Measurements from ENCODE around the gene ACOT6.
A peak's percentile ranks its signal among the peaks of the same experiment; 100 is the strongest.
"Not testable (repeated sequence)": the region's sequence is repeated elsewhere in the genome, so short reads cannot be mapped to it uniquely, and the experiment has no call there.

ACOT6 gene, protein sequence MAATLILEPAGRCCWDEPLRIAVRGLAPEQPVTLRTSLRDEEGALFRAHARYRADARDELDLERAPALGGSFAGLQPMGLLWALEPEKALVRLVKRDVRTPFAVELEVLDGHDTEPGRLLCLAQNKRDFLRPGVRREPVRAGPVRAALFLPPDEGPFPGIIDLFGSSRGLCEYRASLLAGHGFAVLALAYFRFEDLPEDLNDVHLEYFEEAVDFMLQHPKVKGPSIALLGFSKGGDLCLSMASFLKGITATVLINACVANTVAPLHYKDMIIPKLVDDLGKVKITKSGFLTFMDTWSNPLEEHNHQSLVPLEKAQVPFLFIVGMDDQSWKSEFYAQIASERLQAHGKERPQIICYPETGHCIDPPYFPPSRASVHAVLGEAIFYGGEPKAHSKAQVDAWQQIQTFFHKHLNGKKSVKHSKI

DNA sequence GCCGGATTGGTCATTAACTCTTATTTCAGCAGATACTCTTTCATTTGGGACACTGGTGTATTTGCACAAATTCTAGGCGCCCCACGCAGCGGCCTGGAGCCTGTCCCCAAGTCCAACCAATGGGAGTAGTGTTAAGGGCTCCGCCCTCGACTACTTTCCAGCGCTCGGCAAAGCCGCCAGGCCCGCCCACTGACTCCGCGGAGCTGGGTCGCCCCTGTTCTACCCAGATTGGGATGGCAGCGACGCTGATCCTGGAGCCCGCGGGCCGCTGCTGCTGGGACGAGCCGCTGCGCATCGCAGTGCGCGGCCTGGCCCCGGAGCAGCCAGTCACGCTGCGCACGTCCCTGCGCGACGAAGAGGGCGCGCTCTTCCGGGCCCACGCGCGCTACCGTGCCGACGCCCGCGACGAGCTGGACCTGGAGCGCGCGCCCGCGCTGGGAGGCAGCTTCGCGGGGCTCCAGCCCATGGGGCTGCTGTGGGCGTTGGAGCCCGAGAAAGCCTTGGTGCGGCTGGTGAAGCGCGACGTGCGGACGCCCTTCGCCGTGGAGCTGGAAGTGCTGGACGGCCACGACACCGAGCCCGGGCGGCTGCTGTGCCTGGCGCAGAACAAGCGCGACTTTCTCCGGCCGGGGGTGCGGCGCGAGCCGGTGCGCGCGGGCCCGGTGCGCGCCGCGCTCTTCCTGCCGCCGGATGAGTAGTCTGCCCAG lies at the start of gene ACOT6:
ACOT6 (plus strand) TSS at position 179 of the 707 bp plus-strand sequence; CDS start at position 234, 55 bp downstream.
- Mint-ChIP-seq H3K27me3 (no peaks in the 10 kb centered on the region), H3K9me3 (no peaks in the 10 kb centered on the region), H3K27ac (ENCODE audit: low read depth) (peak within 1 kb of the TSS; percentile 87), H3K4me1 (no peaks in the 10 kb centered on the region), H3K4me3 (peak within 1 kb of the TSS; percentile 86), H3K36me3 (ENCODE audit: insufficient read depth) (peaks cover 5% of the 10 kb centered on the region)
- peak; percentile 50 to 56 for DNase-seq (ENCODE audit: low spot score in 2 of 2)
- ATAC-seq (replicated peaks; ENCODE audit: extremely low read depth, poor library complexity, severe bottlenecking) = peak; percentile 94

DNA sequence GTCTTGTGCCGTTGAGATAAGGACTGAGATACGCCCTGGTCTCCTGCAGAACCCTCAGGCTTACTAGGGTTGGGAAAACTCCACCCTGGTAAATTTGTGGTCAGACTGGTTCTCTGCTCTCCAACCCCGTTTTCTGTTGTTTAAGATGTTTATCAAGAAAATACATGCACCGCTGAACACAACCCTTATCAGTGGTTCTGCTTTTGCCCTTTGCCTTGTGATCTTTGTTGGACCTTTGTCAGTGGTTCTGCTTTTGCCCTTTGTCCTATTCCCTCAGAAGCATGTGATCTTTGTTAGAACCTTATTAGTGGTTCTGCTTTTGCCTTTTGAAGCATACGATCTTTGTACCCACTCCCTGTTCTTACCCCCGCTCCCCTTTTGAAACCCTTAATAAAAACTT lies 49.6 kb upstream of the ACOT6 start:
- not testable (repeated sequence) for DNase-seq (ENCODE audit: low spot score in 2 of 2); H3K27me3 Mint-ChIP-seq; ATAC-seq (replicated peaks; ENCODE audit: extremely low read depth, poor library complexity, severe bottlenecking); H3K36me3 Mint-ChIP-seq (ENCODE audit: insufficient read depth); H3K27ac Mint-ChIP-seq (ENCODE audit: low read depth); H3K9me3 Mint-ChIP-seq; H3K4me3 Mint-ChIP-seq
- peaks cover 19% of the 10 kb centered on the region for H3K4me1 Mint-ChIP-seq

DNA sequence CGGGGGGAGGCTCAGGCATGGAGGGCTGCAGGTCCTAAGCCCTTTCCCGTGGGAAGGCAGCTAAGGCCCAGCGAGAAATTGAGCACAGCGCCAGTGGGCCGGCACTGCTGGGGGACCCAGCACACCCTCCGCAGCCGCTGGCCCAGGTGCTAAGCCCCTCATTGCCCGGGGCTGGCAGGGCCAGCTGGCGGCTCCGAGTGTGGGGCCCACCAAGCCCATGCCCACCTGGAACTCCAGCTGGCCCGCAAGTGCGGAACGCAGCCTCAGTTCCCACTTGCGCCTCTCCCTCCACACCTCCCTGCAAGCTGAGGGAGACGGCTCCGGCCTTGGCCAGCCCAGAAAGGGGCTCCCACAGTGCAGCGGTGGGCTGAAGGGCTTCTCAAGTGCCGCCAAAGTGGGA lies 45.9 kb upstream of the ACOT6 start:
- DNase-seq (ENCODE audit: low spot score in 2 of 2); H3K27ac Mint-ChIP-seq (ENCODE audit: low read depth); H3K4me3 Mint-ChIP-seq; H3K27me3 Mint-ChIP-seq; ATAC-seq (replicated peaks; ENCODE audit: extremely low read depth, poor library complexity, severe bottlenecking); H3K9me3 Mint-ChIP-seq: not testable (repeated sequence)
- Mint-ChIP-seq H3K4me1 (peaks cover 38% of the 10 kb centered on the region), H3K36me3 (ENCODE audit: insufficient read depth) (peaks cover 20% of the 10 kb centered on the region)

DNA sequence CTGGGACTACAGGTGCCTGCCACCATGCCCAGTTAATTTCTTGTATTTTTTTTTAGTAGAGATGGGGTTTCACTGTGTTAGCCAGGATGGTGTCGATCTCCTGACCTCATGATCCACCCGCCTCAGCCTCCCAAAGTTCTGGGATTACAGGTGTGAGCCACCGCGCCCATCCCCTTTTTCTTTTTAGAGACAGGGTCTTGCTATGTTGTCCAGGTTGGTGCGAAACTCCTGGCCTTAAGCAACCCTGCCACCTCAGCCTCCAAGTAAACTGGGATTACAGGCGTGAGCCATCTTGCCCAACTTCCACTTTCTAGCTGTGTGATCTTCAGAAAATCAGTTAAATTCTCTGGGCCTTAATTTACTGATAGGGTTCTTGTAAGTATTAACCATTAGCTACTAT lies 45.4 kb upstream of the ACOT6 start:
- not testable (repeated sequence) for H3K27me3 Mint-ChIP-seq; ATAC-seq (replicated peaks; ENCODE audit: extremely low read depth, poor library complexity, severe bottlenecking); H3K9me3 Mint-ChIP-seq; H3K27ac Mint-ChIP-seq (ENCODE audit: low read depth); DNase-seq (ENCODE audit: low spot score in 2 of 2)
- Mint-ChIP-seq H3K4me1 (peaks cover 38% of the 10 kb centered on the region), H3K4me3 (peak overlapping the region; percentile 11), H3K36me3 (ENCODE audit: insufficient read depth) (peaks cover 20% of the 10 kb centered on the region)

DNA sequence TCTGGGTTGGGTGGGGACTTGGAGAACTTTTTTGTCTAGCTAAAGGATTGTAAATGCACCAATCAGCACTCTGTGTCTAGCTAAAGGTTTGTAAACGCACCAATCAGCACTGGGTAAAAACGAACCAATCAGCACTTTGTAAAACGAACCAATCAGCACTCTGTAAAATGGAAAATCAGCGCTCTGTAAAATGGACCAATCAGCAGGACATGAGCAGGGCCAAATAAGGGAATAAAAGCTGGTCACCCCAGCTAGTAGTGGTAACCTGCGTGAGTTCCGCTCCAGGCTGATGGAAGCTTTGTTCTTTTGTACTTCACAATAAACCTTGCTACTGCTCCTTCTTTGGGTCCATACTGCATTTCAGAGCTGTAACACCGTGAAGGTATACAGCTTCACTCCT lies 45.0 kb upstream of the ACOT6 start:
- H3K27ac Mint-ChIP-seq (ENCODE audit: low read depth) = peak overlapping the region; percentile 90

DNA sequence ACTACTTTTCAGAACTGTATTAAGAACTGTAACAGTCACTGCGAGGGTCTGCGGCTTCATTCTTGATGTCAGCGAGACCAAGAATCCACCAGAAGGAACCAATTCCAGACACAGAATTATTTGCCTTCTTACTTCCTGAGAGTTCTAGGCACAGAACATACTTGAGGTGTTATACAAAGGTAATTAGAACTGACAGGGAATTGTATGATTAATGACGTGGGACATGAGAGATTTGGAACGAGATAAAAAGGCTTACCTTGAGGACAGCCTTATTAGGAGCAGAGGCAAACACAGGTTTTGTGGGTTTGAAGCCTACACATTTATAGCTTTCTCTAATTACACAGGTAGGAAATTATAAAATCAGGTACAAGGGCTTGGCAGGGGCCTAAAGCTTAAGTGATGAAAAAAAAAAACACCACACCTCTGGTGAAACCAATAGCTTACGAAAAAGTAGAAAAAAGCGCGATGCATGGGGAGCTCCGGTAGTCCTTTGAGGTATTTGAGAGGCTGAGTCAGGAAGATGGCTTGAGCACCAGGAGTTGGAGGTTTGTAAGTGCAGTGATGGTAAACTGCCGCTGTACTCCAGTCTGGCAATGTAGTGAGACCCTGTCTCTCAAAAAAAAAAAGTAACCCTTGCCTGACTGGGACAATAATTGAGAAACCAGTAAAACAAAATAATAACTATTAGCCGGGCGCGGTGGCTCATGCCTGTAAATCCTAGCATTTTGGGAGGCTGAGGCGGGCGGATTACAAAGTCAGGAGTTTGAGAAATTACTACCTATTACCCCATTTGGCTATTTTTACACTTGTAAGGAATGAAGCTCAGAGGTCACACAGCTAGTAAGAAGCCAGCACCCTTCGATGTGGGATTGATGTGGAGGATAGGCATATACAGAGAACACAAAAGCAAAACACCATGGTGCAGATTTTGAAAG lies 44.1 kb upstream of the ACOT6 start:
- no peak for DNase-seq (ENCODE audit: low spot score in 2 of 2)
- H3K4me1 Mint-ChIP-seq = peaks cover 38% of the 10 kb centered on the region

More for the DNA sequence above, 45.0 kb upstream of the ACOT6 start:
- H3K9me3 Mint-ChIP-seq = no peaks in the 10 kb centered on the region
- peaks cover 20% of the 10 kb centered on the region for H3K36me3 Mint-ChIP-seq (ENCODE audit: insufficient read depth)
- peak overlapping the region; percentile 93 for H3K4me3 Mint-ChIP-seq
- no peaks in the 10 kb centered on the region for H3K27me3 Mint-ChIP-seq
- DNase-seq (ENCODE audit: low spot score in 2 of 2) (no peak), ATAC-seq (replicated peaks; ENCODE audit: extremely low read depth, poor library complexity, severe bottlenecking) (no peak)
- H3K4me1 Mint-ChIP-seq = peaks cover 38% of the 10 kb centered on the region

DNA sequence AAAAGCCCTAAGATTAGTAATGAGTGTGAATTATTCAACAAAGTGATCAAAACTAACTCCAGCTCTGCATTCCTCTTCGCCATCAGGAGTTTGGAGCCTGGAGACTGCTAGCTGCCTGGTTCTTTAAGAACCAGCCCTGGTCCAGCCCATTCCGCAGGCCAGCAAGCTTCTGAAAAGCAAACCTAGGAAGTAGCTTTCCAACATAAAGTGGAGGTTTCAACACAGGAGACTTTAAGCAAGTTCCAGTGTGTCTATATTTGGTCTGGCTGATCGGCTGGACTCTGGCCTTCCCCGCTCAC lies 43.5 kb upstream of the ACOT6 start:
- peaks cover 24% of the 10 kb centered on the region for H3K36me3 Mint-ChIP-seq (ENCODE audit: insufficient read depth)
- not testable (repeated sequence) for ATAC-seq (replicated peaks; ENCODE audit: extremely low read depth, poor library complexity, severe bottlenecking)
- peak overlapping the region; percentile 93 for H3K4me3 Mint-ChIP-seq

More for the DNA sequence above, 44.1 kb upstream of the ACOT6 start:
- Mint-ChIP-seq H3K9me3 (no peaks in the 10 kb centered on the region), H3K27me3 (no peaks in the 10 kb centered on the region), H3K27ac (ENCODE audit: low read depth) (peak overlapping the region; percentile 90), H3K4me3 (peak overlapping the region; percentile 93), H3K36me3 (ENCODE audit: insufficient read depth) (peaks cover 20% of the 10 kb centered on the region)
- ATAC-seq (replicated peaks; ENCODE audit: extremely low read depth, poor library complexity, severe bottlenecking) = no peak

DNA sequence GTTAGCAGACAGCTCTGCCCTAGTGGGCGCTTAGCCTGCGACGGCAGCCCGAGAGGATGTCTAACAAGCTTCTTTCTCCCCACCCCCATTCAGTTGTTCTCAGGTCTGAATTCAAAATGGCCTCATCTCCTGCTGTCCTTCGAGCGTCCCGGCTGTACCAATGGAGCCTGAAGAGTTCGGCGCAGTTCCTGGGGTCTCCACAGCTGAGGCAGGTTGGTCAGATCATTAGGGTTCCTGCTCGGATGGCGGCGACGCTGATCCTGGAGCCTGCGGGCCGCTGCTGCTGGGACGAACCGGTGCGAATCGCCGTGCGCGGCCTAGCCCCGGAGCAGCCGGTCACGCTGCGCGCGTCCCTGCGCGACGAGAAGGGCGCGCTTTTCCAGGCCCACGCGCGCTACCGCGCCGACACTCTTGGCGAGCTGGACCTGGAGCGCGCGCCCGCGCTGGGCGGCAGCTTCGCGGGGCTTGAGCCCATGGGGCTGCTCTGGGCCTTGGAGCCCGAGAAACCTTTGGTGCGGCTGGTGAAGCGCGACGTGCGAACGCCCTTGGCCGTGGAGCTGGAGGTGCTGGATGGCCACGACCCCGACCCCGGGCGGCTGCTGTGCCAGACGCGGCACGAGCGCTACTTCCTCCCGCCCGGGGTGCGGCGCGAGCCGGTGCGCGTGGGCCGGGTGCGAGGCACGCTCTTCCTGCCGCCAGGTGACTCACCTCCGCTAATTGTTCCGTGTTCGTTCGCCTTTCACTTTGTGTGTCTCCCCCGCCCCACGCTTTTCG lies 42.9 kb upstream of the ACOT6 start, which contains the start of gene ACOT2:
ACOT2 (plus strand) TSS at position 29 of the 774 bp plus-strand sequence; CDS start at position 57, 28 bp downstream.
- Mint-ChIP-seq H3K4me1 (peaks cover 38% of the 10 kb centered on the region), H3K4me3 (peak within 1 kb of the TSS; percentile 93), H3K27ac (ENCODE audit: low read depth) (peak within 1 kb of the TSS; percentile 90), H3K36me3 (ENCODE audit: insufficient read depth) (peaks cover 30% of the 10 kb centered on the region)
- H3K9me3 Mint-ChIP-seq, H3K27me3 Mint-ChIP-seq: not testable (repeated sequence)
- ATAC-seq (replicated peaks; ENCODE audit: extremely low read depth, poor library complexity, severe bottlenecking) = peak; percentile 76
- peak; percentile 51 to 64 for DNase-seq (ENCODE audit: low spot score in 2 of 2)

More for the DNA sequence above, 43.5 kb upstream of the ACOT6 start:
- peaks cover 38% of the 10 kb centered on the region for H3K4me1 Mint-ChIP-seq
- H3K27me3 Mint-ChIP-seq; H3K9me3 Mint-ChIP-seq; DNase-seq (ENCODE audit: low spot score in 2 of 2): not testable (repeated sequence)
- H3K27ac Mint-ChIP-seq (ENCODE audit: low read depth) = peak overlapping the region; percentile 90

DNA sequence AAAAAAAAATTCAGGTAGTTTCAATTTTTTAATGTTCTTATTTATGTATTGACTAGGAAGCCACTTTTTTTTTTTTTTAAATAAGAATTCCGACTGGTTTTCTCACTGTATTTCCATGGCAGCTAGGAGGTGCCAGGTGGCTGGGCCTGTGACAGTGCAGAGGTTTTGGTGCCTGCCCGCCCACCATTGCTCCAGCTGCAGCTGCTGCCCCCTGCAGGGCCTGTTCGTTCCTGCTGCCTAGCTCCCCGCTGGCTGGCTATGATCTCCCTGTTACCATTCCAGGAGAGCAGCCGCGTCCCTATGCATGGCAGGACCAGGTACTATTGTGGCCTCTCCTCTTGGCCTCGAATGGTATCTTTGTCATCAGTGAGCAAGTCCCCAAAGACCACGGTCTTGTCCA lies 41.4 kb upstream of the ACOT6 start:
- Mint-ChIP-seq H3K27ac (ENCODE audit: low read depth) (peak overlapping the region; percentile 90), H3K4me3 (peak overlapping the region; percentile 93), H3K36me3 (ENCODE audit: insufficient read depth) (peaks cover 31% of the 10 kb centered on the region), H3K4me1 (peaks cover 28% of the 10 kb centered on the region)
- peak; percentile 58 to 60 for DNase-seq (ENCODE audit: low spot score in 2 of 2)
- not testable (repeated sequence) for H3K9me3 Mint-ChIP-seq, H3K27me3 Mint-ChIP-seq
- peak; percentile 68 for ATAC-seq (replicated peaks; ENCODE audit: extremely low read depth, poor library complexity, severe bottlenecking)

DNA sequence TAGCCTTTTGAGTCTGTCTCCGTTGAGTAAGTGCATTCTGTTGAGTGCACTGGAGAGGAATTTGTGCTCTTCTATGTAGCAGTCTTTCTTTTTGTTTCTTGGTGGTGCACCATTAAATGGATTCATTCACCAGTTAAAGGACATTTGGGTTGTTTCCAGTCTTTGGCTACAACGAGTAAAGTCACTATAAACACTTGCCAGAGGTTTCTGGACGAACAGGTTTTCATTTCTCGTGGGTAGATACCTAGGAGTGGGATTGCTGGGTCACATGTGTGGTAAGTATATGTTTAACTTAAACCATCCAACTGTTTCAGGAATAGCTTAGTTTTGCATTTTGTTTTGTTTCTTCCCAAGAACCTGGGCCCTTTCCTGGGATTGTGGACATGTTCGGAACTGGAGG lies 39.3 kb upstream of the ACOT6 start:
- not testable (repeated sequence) for H3K9me3 Mint-ChIP-seq; H3K27ac Mint-ChIP-seq (ENCODE audit: low read depth); H3K27me3 Mint-ChIP-seq; H3K4me3 Mint-ChIP-seq; DNase-seq (ENCODE audit: low spot score in 2 of 2); ATAC-seq (replicated peaks; ENCODE audit: extremely low read depth, poor library complexity, severe bottlenecking)
- peaks cover 35% of the 10 kb centered on the region for H3K36me3 Mint-ChIP-seq (ENCODE audit: insufficient read depth)
- peaks cover 16% of the 10 kb centered on the region for H3K4me1 Mint-ChIP-seq

DNA sequence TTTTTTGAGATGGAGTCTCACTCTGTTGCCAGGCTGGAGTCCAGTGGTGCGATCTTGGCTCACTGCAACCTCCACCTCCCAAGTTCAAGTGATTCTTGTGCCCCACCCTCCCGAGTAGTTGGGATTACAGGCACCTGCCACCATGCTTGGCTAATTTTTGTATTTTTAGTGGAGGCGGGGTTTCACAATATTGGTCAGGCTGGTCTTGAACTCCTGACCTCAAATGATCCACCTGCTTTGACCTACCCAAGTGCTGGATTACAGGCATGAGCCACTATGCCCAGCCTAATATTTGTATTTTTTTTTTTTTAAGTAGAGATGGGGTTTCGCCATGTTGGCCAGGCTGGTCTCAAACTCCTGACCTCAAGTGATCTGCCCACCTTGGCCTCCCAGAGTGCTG lies 38.6 kb upstream of the ACOT6 start:
- ATAC-seq (replicated peaks; ENCODE audit: extremely low read depth, poor library complexity, severe bottlenecking); H3K27ac Mint-ChIP-seq (ENCODE audit: low read depth); H3K9me3 Mint-ChIP-seq; DNase-seq (ENCODE audit: low spot score in 2 of 2); H3K4me3 Mint-ChIP-seq; H3K27me3 Mint-ChIP-seq; H3K4me1 Mint-ChIP-seq: not testable (repeated sequence)
- peaks cover 40% of the 10 kb centered on the region for H3K36me3 Mint-ChIP-seq (ENCODE audit: insufficient read depth)
